ENCODE results near the gene KAT6B. TPM values are rescaled to one million over a fixed set of nuclear protein-coding genes. Genes with fewer than 3 reads are reported as not detected.
A peak's percentile ranks its signal among the peaks of the same experiment; 100 is the strongest.

KAT6B gene
- total RNA-seq, 1 donor from 2014 or later = 155 TPM

- H3K27ac Mint-ChIP-seq = no peak overlapping the region
- no peaks in the 10 kb centered on the region for H3K9me3 Mint-ChIP-seq
- peaks cover 47% of the 10 kb centered on the region for H3K4me1 Mint-ChIP-seq
- peaks cover 38% of the 10 kb centered on the region for H3K36me3 Mint-ChIP-seq
- no peaks in the 10 kb centered on the region for H3K27me3 Mint-ChIP-seq (ENCODE audit: low read depth)
- TF ChIP-seq, protein P1, sequence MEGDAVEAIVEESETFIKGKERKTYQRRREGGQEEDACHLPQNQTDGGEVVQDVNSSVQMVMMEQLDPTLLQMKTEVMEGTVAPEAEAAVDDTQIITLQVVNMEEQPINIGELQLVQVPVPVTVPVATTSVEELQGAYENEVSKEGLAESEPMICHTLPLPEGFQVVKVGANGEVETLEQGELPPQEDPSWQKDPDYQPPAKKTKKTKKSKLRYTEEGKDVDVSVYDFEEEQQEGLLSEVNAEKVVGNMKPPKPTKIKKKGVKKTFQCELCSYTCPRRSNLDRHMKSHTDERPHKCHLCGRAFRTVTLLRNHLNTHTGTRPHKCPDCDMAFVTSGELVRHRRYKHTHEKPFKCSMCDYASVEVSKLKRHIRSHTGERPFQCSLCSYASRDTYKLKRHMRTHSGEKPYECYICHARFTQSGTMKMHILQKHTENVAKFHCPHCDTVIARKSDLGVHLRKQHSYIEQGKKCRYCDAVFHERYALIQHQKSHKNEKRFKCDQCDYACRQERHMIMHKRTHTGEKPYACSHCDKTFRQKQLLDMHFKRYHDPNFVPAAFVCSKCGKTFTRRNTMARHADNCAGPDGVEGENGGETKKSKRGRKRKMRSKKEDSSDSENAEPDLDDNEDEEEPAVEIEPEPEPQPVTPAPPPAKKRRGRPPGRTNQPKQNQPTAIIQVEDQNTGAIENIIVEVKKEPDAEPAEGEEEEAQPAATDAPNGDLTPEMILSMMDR (IDR thresholded peaks at IDR 0.05; ENCODE audit: unreplicated experiment) = no peak
- no peak overlapping the region for H3K4me3 Mint-ChIP-seq
- DNase-seq (ENCODE audit: low spot score in 2 of 2, unreplicated experiment in 2 of 2) = no peak
Measured at GRCh38 chr10:75023074-75023473, 196.7 kb downstream of the KAT6B start.

DNA sequence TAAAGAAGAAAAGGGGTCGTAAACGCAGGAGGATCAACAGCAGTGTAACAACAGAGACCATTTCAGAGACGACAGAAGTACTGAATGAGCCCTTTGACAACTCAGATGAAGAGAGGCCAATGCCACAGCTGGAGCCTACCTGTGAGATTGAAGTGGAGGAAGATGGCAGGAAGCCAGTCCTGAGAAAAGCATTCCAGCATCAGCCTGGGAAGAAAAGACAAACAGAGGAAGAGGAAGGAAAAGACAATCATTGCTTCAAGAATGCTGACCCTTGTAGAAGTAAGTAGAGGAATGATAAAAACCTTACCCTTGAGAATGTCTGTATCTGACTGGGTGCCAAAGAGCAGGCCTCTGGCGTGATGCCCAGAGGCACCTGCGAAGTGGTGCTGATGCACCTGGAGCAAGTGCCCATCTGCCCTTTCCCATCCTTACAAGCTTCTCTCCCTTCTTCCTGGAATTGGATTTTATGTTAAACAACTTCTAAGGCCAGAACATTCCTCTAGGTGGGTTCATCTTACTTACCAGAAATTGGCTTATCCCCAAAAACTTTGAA, 198.6 kb downstream of the KAT6B start:
- TF ChIP-seq, protein P1 (IDR thresholded peaks at IDR 0.05; ENCODE audit: unreplicated experiment) = no peak
- peaks cover 28% of the 10 kb centered on the region for H3K4me1 Mint-ChIP-seq
- peak overlapping the region; percentile 12 for H3K27ac Mint-ChIP-seq
- H3K4me3 Mint-ChIP-seq = no peak overlapping the region
- DNase-seq (ENCODE audit: low spot score in 2 of 2, unreplicated experiment in 2 of 2) = no peak
- H3K36me3 Mint-ChIP-seq = peaks cover 57% of the 10 kb centered on the region
- H3K27me3 Mint-ChIP-seq (ENCODE audit: low read depth) = no peaks in the 10 kb centered on the region
- no peaks in the 10 kb centered on the region for H3K9me3 Mint-ChIP-seq

- no peak overlapping the region for H3K4me3 Mint-ChIP-seq
- no peak for DNase-seq (ENCODE audit: low spot score in 2 of 2, unreplicated experiment in 2 of 2)
- H3K9me3 Mint-ChIP-seq = no peaks in the 10 kb centered on the region
Measured at GRCh38 chr10:75028049-75028448, 201.6 kb downstream of the KAT6B start.

GRCh38 chr10:75028748-75029147, 202.3 kb downstream of the KAT6B start:
- H3K4me1 Mint-ChIP-seq = no peaks in the 10 kb centered on the region
- TF ChIP-seq, protein P1 (IDR thresholded peaks at IDR 0.05; ENCODE audit: unreplicated experiment) = no peak
- no peaks in the 10 kb centered on the region for H3K27me3 Mint-ChIP-seq (ENCODE audit: low read depth)
- no peak overlapping the region for H3K27ac Mint-ChIP-seq
- no peak for DNase-seq (ENCODE audit: low spot score in 2 of 2, unreplicated experiment in 2 of 2)
- H3K9me3 Mint-ChIP-seq = no peaks in the 10 kb centered on the region
- H3K4me3 Mint-ChIP-seq = no peak overlapping the region
- peaks cover 55% of the 10 kb centered on the region for H3K36me3 Mint-ChIP-seq

More at GRCh38 chr10:75028049-75028448, 201.6 kb downstream of the KAT6B start:
- Mint-ChIP-seq H3K27me3 (ENCODE audit: low read depth) (no peaks in the 10 kb centered on the region), H3K36me3 (peaks cover 54% of the 10 kb centered on the region), H3K4me1 (peaks cover 1% of the 10 kb centered on the region), H3K27ac (no peak overlapping the region)
- TF ChIP-seq, protein P1 (IDR thresholded peaks at IDR 0.05; ENCODE audit: unreplicated experiment) = no peak

- no peaks in the 10 kb centered on the region for H3K9me3 Mint-ChIP-seq
- H3K4me1 Mint-ChIP-seq = no peaks in the 10 kb centered on the region
- H3K27me3 Mint-ChIP-seq (ENCODE audit: low read depth) = no peaks in the 10 kb centered on the region
- DNase-seq (ENCODE audit: low spot score in 2 of 2, unreplicated experiment in 2 of 2) = peak in 1 of 2 experiments; percentile 28
- H3K27ac Mint-ChIP-seq = peak overlapping the region; percentile 6
- H3K4me3 Mint-ChIP-seq = no peak overlapping the region
- peaks cover 57% of the 10 kb centered on the region for H3K36me3 Mint-ChIP-seq
- TF ChIP-seq, protein P1 (IDR thresholded peaks at IDR 0.05; ENCODE audit: unreplicated experiment) = no peak
Measured at GRCh38 chr10:75029420-75029819, 203.0 kb downstream of the KAT6B start.

- Mint-ChIP-seq H3K9me3 (no peaks in the 10 kb centered on the region), H3K36me3 (peaks cover 56% of the 10 kb centered on the region), H3K27me3 (ENCODE audit: low read depth) (no peaks in the 10 kb centered on the region), H3K4me1 (no peaks in the 10 kb centered on the region), H3K4me3 (no peak overlapping the region), H3K27ac (no peak overlapping the region)
- no peak for DNase-seq (ENCODE audit: low spot score in 2 of 2, unreplicated experiment in 2 of 2)
- TF ChIP-seq, protein P1 (IDR thresholded peaks at IDR 0.05; ENCODE audit: unreplicated experiment) = no peak
Measured at GRCh38 chr10:75029857-75030256, 203.5 kb downstream of the KAT6B start.
